AG08395 (cell line): Measurements from ENCODE around the gene VN1R5.

ENCODE experiments used
- DNase-seq: peaks from one replicate; pipeline ENCODE4 v3.0.0; 2012; ENCODE audit warnings: mixed read lengths, low spot score

VN1R5 gene

DNA sequence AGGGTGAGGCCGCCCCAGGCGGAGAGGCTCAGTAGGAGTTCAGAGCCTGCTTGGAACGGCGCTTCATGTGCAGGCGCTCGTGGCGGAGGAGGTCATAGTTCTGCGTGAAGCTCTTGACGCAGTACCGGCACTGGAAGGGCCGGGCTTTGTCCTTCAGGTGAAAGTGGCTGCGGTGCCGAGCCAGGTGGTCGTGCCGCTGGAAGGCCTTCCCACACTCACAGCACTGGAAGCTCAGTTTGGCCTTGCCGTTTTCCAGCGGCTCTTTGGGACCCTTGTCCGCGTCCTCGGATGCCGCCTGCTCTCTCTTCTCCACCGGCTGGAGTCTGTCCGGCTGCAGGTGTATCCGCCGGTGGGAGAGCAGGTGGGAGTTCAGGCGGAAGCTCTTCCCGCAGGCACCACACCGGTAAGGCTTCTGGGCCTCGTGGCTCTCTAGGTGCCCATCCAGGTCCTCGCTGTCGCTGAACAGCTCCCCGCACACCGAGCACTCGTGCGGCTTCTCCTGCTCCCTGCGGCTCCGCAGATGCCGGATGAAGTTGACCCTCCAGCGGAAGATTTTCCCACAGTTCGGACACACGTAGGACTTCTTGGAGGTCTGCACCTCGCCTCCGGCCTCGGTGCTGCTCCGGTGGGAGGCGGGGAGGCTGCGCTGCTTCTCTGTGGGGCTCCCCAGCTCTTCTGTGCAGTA, 44.8 kb downstream of the VN1R5 start:
- DNase-seq, result no peak

GRCh38 chr1:247301176-247301540, 45.3 kb downstream of the VN1R5 start:
- no peak for DNase-seq

DNA sequence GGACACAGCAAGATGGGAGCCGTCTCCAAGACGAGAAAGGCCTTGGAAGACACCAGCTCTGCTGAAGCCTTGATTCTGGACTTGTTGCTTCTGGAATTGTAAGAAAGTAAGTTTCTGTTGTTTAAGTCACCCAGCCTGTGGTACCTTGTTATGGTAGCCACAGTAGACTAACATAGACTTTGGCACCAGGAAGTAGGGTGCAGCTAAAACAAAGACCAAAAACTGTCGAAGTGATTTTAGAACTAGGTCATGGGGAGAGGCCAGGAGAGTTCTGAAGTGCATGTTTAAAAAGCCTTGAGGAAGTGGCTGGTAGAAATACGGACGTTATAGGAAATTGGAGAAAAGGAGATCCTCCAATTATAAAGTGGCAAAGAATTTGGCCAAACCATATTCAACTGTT, 47.3 kb downstream of the VN1R5 start:
- no peak for DNase-seq

- DNase-seq, result no peak
Observed at GRCh38 chr1:247304031-247304430, 48.2 kb downstream of the VN1R5 start.
